Activated CD4-positive, CD25-positive, alpha-beta regulatory T cell treated with anti-CD3 and anti-CD28 coated beads, Interleukin-2, amount 50 U/mL, for 16 hours (primary cell): Measurements from ENCODE around the gene INSIG1.

Experiments used
- DNase-seq: peaks from one replicate; pipeline ENCODE4 v3.0.0-alpha.2; 2020; ENCODE audit warnings: low read depth, low spot score

INSIG1 gene

DNA sequence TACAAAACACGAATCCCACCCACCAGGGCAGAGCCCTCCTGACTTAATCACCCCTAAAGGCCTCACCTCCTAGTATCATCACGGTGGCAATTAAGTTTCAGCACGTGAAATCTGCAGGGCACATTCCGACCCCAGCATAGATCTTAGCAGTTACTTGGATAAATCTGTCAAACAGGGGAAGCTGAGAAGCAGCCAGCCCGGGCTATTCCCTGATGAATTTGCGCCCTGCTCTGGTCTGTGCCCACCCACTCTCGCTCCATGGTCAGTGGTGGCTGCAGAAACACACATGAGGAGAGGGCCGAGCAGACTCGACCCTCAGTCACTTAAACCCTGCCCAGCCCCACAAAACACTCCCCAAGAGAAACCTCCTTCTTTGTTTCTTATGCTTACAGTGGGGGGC is 28.7 kb downstream of the INSIG1 start:
- DNase-seq = no peak

DNA sequence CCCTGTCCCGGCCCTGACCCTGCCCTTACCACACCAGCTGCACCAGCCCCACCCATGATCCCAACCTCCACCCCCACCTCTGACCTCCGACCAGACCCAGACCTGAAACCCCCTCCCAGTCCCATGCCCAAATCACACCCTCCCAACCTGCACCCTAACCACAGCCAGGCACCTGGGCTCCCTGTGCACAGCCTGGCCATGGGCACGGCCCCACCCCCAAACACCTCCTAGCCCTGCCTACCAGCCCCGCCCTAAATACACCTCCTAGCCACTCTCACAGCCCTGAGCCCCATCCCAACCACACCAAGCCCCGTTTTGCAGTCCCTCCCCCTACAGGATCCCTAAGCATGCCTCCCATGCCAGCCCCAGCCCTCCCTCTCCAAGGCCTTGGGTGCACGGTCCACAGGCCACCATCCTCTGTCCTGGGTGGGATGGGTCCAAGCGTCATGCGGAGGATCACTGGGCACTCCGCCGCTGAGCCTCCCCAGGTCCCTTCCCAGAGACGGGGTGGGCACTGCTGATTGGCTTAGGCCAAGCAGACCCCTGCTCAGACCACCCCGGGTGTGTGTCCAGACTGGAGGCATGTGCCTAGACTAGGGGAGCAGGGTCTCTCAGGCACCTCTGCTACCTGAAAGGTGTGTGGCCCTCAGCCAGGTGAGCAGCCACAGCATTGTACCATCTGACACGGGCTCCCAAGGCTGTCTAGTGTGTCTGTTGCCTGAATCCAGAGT is 30.1 kb downstream of the INSIG1 start:
- no peak for DNase-seq

DNA sequence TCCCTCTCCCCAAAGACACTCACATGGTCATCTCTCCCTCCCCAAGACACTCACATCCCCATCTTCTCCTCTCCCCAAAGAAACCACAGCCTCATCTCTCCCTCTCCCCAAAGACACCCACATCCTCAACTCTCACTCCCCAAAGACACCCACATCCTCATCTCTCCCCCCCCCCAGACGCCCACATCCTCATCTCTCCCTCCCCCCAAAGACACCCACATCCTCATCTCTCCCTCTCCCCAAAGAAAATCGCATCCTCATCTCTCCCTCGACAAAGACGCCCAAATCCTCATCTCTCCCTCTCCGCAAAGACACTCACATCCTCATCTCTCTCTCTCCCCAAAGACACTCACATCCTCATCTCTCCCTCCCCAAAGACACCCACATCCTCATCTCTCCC is 31.5 kb downstream of the INSIG1 start:
- DNase-seq = no peak

DNA sequence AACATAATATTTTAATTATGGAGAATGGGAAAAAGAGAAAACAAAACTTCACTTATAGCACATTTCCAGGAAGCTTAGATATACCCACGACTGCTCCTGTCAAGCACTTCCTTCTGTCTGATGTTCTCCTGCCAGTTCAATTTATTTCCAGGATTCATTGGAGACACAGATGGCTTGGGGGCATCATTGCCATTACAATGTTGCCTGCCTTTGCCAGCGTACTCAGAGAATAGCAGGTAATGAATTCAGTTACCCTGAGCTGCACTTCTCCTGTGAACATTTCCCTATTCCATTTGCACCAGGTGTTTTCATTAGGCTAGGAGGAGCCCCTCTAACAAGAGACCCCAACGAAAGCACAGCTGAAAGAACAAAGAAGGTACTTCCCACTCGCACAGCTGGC is 33.7 kb downstream of the INSIG1 start:
- DNase-seq = no peak

DNA sequence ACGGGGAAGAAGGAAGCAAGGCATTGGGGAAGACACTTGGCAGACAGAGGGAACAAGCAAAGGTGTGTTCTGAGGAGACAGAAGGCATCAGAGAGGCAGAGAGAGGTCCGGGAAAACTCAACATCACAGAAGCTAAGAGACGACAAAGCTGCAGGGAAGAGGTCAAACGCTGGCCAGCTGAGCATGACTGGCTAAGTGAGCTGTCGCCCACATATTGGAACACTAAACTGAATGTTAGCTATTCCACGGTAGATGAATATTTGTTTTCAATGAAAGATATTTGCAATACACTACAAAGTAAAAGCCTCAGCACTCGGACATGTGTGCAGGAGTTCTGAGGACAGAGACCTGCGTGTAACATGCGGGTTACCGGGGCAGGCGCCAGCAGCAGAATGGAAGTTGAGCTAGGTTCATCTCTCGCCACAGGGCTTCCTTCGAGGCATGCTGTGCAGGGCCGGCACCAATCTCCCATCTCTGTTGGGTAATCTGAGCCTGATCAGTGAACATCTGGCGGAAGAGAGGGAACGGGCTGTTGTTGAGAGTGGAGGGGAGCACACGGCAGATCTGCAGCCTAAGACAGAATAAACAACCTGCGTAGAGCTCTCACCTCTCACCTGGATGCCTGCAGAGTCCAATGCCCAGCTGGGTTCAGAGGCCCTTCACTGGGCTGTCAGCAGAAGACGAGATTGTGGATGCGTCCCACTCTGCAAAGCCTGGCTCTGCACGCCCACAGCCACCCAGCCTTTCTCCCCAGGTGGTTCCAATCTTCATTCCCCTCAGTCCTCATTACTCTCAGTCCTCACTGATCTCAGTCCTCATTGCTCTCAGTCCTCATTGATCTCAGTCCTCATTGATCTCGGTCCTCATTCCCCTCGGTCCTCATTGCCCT is 35.9 kb downstream of the INSIG1 start:
- no peak for DNase-seq

DNA sequence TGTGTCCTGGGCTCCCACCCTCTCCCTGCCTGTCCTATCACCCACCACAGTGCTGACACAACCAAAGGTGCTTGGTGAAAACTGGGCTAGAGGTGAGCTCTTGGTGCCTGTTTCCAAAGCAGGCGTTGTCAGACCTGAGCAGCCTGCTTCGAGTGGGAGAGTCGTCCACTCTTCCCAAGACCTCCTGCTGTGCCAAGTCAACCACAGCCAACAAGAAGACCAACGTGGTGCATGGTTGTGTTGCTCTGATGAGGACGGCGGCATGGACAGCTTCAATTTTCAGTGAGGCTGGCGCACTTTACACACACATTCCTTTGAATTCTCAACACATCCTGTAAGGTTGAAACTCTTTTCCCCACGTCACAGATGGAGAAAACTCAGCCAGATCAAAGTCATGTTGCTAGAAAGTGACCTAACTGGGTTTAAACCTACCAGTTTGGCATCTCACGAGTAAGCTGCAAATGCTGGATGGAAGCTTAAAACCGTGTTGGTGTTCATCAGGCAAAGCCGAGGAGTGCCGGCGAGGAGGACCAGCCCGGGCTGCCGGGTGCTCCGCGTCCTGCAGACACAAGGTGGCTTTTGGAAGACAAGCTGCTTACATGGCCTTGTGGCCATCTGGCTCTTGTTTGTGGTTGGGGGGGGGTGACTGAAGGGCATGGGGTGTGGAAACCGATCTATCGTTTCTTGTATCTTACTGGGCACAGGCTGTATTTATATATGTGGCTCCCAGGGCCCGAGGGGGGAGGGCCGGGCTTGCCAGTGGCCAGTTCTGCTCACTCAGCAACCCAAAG is 39.3 kb downstream of the INSIG1 start:
- no peak for DNase-seq

DNA sequence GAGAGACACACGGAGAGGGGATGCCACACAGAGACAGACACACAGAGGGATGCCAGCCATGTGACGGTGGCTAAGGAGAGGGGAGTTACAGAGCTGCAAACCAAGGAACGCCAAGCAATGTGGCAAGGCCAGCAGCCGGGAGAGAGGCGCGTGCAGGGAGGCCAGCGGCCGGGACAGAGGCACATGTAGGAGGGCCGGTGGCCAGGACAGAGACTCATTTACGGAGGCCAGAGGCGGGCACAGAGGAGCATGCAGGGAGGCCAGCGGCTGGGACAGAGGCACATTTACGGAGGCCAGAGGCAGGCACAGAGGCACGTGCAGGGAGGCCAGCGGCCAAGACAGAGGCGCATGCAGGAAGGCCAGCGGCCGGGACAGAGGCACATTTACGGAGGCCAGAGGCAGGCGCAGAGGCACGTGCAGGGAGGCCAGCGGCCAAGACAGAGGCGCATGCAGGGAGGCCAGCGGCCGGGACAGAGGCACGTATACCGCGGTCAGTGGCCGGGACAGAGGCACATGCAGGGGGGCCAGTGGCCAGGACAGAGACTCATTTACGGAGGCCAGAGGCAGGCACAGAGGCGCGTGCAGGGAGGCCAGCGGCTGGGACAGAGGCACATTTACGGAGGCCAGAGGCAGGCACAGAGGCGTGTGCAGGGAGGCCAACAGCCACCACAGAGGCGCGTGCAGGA is 40.4 kb downstream of the INSIG1 start:
- no peak for DNase-seq

DNA sequence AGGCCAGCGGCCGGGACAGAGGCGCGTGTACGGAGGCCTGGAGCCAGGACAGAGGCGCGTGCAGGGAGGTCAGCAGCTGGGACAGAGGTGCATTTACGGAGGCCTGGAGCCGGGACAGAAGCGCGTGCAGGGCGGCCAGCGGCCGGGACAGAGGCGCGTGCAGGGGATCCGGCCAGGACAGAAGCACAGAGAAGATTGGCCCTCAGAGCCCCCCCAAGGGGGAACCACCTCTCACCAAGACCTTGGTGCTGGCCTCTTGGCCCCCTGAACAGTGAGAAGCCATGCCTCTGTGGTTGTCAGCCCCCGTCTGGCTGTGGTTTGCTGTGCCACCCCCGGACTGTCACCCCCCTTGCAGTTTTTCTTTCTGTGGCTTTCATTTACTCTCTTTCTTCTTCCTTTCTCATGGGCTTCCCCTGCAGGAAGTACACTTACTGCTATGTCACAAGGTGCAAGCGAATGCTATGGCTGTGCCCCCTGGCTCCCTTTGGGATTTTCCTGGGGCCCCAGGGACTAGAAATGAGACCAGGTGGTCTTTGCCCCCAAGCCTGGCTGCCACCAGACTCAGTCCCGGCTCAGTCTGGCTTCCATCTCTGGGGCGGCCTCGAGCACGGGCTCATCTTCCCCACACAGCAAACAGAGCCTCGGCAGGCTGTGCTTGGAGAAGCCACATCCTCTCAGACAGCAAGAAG is 41.1 kb downstream of the INSIG1 start:
- DNase-seq = no peak

DNA sequence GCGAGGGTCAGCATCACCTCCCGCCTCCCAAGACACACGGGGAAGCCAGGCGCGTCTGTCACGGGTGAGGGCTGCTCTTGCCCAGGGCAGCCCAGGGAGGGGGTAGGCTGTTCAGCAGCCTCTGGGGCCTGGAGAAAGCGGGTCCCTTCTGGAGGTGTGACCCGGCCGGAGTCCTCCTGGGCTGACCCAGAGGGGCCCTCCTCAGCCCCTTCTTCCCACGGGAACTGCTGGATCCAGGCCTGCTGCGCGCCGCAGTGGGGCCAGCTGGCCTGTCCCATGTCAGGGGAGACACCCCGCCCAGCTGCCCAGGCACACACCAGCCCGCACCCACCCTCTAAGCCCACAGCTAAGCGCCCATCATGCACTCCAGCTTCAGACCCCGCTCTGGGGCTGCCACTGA is 41.8 kb downstream of the INSIG1 start:
- no peak for DNase-seq

DNA sequence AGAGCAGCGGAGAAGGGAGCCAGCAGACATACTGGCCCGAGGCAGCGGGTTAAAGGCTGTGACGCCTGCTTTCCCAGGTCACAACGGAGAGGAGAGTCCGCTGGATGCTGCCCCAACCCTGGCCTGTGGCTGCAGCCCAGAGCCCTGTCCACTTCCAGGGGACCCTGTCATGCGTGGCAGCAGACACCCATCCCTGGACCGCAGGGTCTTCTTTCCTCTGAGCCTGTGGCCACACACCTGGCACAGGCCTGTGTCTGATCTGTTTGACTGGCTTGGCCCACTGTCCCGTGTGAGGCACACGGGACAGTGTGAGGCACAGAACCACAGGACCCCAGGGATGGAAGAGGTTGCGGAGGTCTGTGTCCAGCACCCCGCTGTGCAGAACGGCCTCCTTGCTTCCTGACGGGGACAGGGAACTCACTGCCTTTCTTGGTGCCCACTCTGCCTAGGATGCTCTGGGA is 42.4 kb downstream of the INSIG1 start:
- DNase-seq = no peak

DNA sequence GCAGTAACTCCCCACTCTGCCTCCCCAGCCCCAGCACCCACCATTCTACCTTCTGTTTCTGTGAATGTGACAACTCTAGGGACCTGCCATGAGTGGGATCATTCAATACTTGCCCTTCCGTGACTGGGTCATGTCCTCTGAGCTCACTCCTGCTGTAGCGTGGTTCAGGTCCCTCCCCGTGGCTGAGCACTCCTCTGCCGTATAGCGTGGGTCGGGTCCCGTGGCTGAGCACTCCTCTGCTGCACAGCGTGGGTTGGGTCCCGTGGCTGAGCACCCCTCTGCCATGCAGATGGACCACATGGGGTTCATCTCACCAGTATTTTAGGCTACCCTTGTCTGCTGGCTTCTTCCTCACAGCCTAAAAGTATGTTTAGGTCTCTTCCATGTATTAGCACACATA is 43.0 kb downstream of the INSIG1 start:
- no peak for DNase-seq

DNA sequence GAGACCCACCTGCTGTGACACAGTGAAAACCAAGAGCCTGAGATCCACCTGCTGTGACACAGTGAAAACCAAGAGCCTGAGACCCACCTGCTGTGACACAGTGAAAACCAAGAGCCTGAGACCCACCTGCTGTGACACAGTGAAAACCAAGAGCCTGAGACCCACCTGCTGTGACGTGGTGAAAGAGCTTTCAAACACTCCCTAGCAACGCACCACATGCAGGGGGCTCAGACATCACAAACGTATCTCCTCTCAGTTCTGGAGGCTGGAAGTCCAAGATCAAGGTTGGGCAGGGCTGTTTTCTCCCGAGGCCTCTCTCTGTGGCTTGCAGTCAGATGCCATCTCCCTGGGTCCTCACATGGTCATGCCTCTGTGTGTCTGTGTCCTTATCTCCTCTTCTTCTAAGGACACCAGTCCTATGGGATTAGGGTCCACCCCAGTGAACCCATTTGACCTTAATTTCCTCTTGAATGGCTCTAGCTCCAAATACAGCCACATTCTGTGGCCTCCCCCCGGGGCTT is 43.8 kb downstream of the INSIG1 start:
- no peak for DNase-seq

DNA sequence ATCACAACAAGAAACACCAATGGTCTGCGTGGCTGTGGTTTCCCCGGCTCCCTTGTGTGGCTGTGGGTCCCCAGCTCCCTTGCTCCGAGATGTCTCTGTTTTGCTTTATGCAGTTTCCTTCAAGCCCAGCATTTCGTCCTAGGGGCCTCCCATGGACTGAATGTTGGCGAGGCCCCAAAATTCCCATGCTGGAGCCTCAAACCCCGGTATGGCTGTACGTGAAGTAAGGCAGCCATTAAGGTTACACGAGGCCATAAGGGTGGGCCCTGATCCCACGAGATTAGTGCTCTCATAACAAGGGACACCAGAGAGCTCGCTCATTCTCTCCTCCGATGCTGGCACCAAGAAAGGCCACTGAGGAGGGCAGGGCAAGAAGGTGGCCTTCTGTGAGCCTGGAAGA is 44.6 kb downstream of the INSIG1 start:
- no peak for DNase-seq

DNA sequence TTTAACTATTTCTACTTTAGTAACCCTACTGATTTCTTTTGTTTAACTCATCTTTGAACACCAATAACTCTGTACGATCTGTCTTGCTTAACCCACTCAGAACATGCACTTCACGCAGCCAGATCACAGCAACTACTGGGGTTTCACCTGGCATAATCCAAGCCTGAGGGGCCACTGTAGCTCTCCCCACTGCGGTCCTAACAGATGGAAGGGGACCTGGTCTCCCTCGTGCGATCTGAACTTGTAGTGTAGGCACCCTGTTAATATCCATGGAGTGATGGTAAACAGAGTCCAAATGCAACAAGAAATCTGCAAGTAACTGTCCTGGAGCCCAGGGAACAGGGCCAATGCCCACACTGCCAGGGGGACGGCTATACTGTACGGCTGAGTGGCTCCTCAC is 45.5 kb downstream of the INSIG1 start:
- DNase-seq = no peak

DNA sequence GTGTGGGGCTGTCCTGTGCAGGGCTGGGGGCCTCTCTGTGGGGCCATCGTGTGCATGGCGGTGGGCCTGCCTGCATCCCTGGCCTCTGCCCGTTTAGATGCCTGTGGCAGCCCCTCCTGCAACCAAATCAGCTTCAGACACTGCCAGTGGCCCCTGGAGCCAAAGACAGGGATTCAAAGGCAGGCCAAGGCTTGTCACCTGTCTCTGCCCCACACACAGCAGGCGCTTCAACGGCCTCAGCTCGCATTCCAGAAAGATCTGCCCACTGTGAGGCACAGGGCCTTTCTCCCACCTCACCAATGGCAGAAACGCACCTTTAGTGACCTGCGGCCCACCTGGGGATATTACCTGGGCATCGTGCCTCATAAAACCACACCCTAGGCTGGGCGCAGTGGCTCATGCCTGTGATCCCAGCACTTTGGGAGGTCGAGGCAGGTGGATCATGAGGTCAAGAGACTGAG is 46.0 kb downstream of the INSIG1 start:
- no peak for DNase-seq

DNA sequence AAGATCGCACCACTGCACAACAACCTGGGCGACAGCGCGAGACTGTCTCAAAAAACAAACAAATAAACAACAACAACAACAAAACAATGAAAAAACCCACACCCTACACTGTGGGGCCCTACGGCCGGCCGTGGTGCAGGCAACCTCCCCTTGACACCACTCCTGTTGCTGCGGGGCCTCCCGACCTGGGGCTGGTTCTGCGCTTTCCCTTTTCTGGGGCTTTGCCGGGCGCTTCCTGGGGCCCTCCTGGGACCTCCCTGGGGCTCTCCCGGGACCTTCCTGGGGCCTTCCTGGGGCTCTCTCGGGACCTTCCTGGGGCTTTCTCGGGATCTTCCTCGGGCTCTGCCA is 46.6 kb downstream of the INSIG1 start:
- no peak for DNase-seq

DNA sequence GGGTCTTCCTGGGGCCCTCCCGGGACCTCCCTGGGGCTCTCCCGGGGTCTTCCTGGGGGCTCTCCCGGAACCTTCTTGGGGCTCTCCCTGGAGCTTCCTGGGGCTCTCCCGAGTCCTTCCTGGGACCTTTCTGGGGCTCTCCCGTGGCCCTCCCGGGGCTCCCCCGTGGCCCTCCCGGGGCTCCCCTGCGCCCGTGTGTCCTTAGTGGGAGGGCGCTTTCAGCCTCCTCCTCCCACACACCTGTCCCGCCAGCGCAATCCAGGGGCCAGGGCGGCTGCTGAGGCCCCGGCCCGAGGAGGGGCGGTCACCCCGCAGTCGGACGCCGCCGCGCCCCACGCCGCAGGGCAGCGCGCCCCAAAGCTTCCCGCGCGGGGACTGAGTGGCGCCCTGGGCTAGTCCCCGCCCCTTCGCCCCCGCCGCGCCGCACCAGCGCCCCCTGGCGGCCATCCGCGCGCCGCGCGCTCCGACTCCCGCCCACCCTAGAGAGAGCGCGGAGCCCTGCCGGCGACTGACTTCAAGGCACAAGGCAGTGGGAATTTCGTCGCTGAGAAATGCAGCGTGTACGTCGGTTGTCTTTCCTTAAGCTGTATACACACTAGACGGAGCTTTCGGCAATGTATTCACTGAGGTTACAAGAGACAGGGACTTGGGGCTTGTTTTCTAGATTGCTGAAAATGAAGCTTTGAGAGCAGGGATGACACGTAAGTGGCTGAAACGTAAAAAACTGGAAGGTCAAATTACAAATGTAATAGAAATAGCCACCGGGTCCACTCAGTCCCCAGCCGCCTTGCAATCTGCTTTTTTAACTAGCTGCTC is 47.1 kb downstream of the INSIG1 start:
- peak; percentile 68 for DNase-seq

DNA sequence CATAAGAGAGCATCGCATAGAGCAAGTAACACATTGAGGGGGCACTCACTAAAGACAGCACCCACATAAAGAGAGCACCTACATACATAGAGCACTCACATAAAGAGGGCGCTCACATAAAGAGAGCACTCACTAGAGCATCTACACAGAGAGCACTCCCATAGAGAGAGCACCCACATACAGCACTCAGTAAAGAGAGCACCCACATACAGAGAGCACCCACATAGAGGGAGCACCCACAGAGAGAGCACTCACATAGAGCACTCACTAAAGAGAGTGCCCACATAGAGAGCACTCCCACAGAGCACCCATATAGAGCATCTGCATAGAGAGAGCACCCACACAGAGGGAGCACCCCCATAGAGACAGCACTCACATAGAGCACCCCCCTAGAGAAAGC is 47.8 kb downstream of the INSIG1 start:
- DNase-seq = no peak

DNA sequence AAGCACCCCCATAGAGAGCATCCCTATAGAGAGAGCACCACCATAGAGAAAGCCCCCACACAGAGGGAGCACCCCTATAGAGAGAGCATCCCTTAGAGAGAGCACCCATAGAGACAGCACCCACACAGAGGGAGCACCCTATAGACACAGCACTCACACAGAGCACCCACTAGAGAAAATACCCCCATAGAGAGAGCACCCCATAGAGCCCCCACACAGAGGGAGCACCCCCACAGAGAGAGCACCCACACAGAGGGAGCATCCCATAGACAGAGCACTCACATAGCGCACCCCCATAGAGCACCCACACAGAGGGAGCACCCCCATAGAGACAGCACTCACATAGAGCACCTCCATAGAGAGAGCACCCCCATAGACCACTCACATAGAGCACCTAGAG is 48.6 kb downstream of the INSIG1 start:
- no peak for DNase-seq

DNA sequence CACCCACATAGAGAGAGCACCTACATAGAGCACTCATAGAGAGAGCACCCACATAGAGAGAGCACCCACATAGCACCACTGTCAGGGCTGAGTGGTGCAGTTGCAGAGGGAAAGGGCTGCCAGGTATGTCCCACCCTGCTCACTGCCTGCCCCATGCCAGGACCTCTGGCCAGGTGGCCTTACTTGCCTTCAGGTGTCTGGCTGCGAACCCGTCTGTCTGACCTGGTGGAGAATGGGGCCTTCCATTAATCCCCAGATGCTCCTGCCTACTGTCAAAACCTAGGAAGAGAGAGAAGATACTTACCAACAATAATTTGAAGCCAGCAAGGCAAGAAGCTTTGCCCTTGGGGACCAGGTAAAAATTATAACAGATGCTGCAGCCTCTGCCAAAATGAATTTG is 51.1 kb downstream of the INSIG1 start:
- DNase-seq = no peak
